ENCODE data around the gene RAI2.
"Not testable (repeated sequence)": the region's sequence is repeated elsewhere in the genome, so short reads cannot be mapped to it uniquely, and the experiment has no call there.

RAI2 gene

GRCh38 chrX:17801431-17801830, 59.7 kb downstream of the RAI2 start:
- TF ChIP-seq CTCF (IDR thresholded peaks at IDR 0.05; ENCODE audit: extremely low read depth, insufficient read depth, missing control alignments) = no peak
- no peak for DNase-seq (ENCODE audit: low spot score)
- in situ Hi-C loops (cut with MboI; ENCODE audit: low pct_unique_long_range_greater_than_20kb, low sequenced_read_pairs, unreplicated experiment) = no loop called here

- TF ChIP-seq CTCF (IDR thresholded peaks at IDR 0.05; ENCODE audit: extremely low read depth, insufficient read depth, missing control alignments) = no peak
- in situ Hi-C loops (cut with MboI; ENCODE audit: low pct_unique_long_range_greater_than_20kb, low sequenced_read_pairs, unreplicated experiment) = no loop called here
- no peak for DNase-seq (ENCODE audit: low spot score)
These were observed 62.2 kb downstream of the RAI2 start for GRCh38 chrX:17798921-17799320.

- TF ChIP-seq CTCF (IDR thresholded peaks at IDR 0.05; ENCODE audit: extremely low read depth, insufficient read depth, missing control alignments) = no peak
- in situ Hi-C loops (cut with MboI; ENCODE audit: low pct_unique_long_range_greater_than_20kb, low sequenced_read_pairs, unreplicated experiment) = no loop called here
- no peak for DNase-seq (ENCODE audit: low spot score)
These were observed 68.3 kb downstream of the RAI2 start for GRCh38 chrX:17792826-17793225.

- no peak for TF ChIP-seq CTCF (IDR thresholded peaks at IDR 0.05; ENCODE audit: extremely low read depth, insufficient read depth, missing control alignments)
- in situ Hi-C loops (cut with MboI; ENCODE audit: low pct_unique_long_range_greater_than_20kb, low sequenced_read_pairs, unreplicated experiment) = no loop called here
- DNase-seq (ENCODE audit: low spot score) = no peak
These were observed 72.0 kb downstream of the RAI2 start for GRCh38 chrX:17788956-17789562.

- DNase-seq (ENCODE audit: low spot score) = peak; percentile 60
- peak; percentile 72 for TF ChIP-seq CTCF (IDR thresholded peaks at IDR 0.05; ENCODE audit: extremely low read depth, insufficient read depth, missing control alignments)
- in situ Hi-C loops (cut with MboI; ENCODE audit: low pct_unique_long_range_greater_than_20kb, low sequenced_read_pairs, unreplicated experiment) = no loop called here
These were observed 72.7 kb downstream of the RAI2 start for GRCh38 chrX:17788439-17788838.

- in situ Hi-C loops (cut with MboI; ENCODE audit: low pct_unique_long_range_greater_than_20kb, low sequenced_read_pairs, unreplicated experiment) = no loop called here
- no peak for TF ChIP-seq CTCF (IDR thresholded peaks at IDR 0.05; ENCODE audit: extremely low read depth, insufficient read depth, missing control alignments)
These were observed 73.5 kb downstream of the RAI2 start for GRCh38 chrX:17787557-17787956.

GRCh38 chrX:17786554-17787347, 74.3 kb downstream of the RAI2 start:
- in situ Hi-C loops (cut with MboI; ENCODE audit: low pct_unique_long_range_greater_than_20kb, low sequenced_read_pairs, unreplicated experiment) = not testable (repeated sequence)

More at GRCh38 chrX:17787557-17787956, 73.5 kb downstream of the RAI2 start:
- DNase-seq (ENCODE audit: low spot score) = no peak

More at GRCh38 chrX:17786554-17787347, 74.3 kb downstream of the RAI2 start:
- not testable (repeated sequence) for DNase-seq (ENCODE audit: low spot score)

All from GM13977 (cell line).